ENCODE data around the gene SLC26A4. TPM values are rescaled to one million over a fixed set of nuclear protein-coding genes. Genes with fewer than 3 reads are reported as not detected.

SLC26A4 gene
- total RNA-seq, 1 experiment from 2014 or later = 0.22 TPM

- H3K36me3 Mint-ChIP-seq = no peaks in the 10 kb centered on the region
- no peak for DNase-seq (ENCODE audit: low spot score)
- no peak for ATAC-seq
- POLR2A ChIA-PET = interaction anchor here (0.6 kb wide), 1 partner anchor 17 kb away, joined by 12 read pairs; no protein-coding TSS in a partner anchor
- H3K9me3 Mint-ChIP-seq = no peaks in the 10 kb centered on the region
- H3K27ac Mint-ChIP-seq = no peak overlapping the region
- H3K4me1 Mint-ChIP-seq = peaks cover 50% of the 10 kb centered on the region
- H3K4me3 Mint-ChIP-seq = no peak overlapping the region
- TF ChIP-seq SOX15 (CRISPR knock-in tag; IDR thresholded peaks at IDR 0.05) (no peak), EMX1 (CRISPR knock-in tag; IDR thresholded peaks at IDR 0.05) (no peak), ZNF416 (CRISPR knock-in tag; IDR thresholded peaks at IDR 0.05) (no peak), RORB (CRISPR knock-in tag; IDR thresholded peaks at IDR 0.05) (no peak), ZNF317 (CRISPR knock-in tag; IDR thresholded peaks at IDR 0.05; ENCODE audit: borderline replicate concordance, low read depth) (no peak), ATF3 (CRISPR knock-in tag; conservative IDR thresholded peaks at IDR 0.05) (no peak), PREB (CRISPR knock-in tag; IDR thresholded peaks at IDR 0.05; ENCODE audit: borderline replicate concordance) (no peak), TP53 (CRISPR knock-in tag; IDR thresholded peaks at IDR 0.05) (no peak), ZBTB43 (CRISPR knock-in tag; IDR thresholded peaks at IDR 0.05) (no peak), OVOL2 (CRISPR knock-in tag; IDR thresholded peaks at IDR 0.05; ENCODE audit: borderline replicate concordance) (no peak), ERG (CRISPR knock-in tag; IDR thresholded peaks at IDR 0.05) (no peak)
- no peaks in the 10 kb centered on the region for H3K27me3 Mint-ChIP-seq (ENCODE audit: low read depth)
- CTCF ChIA-PET = no interaction called here
These were observed 31.9 kb downstream of the SLC26A4 start for GRCh38 chr7:107692501-107692900.

GRCh38 chr7:107693396-107693795 lies 32.8 kb downstream of the SLC26A4 start:
- ChIA-PET POLR2A (no interaction called here), CTCF (interaction anchor here (0.6 to 1.2 kb wide), 2 partner anchors 33 to 377 kb away, joined by 3 to 4 read pairs; partner anchors contain the start of gene SLC26A4)
- H3K36me3 Mint-ChIP-seq = no peaks in the 10 kb centered on the region
- H3K27ac Mint-ChIP-seq = no peak overlapping the region
- peak; percentile 43 for ATAC-seq
- no peaks in the 10 kb centered on the region for H3K9me3 Mint-ChIP-seq
- H3K27me3 Mint-ChIP-seq (ENCODE audit: low read depth) = no peaks in the 10 kb centered on the region
- peaks cover 50% of the 10 kb centered on the region for H3K4me1 Mint-ChIP-seq
- H3K4me3 Mint-ChIP-seq = no peak overlapping the region
- DNase-seq (ENCODE audit: low spot score) = no peak
- no peak for TF ChIP-seq ZNF281 (CRISPR knock-in tag; IDR thresholded peaks at IDR 0.05)
- no peak for TF ChIP-seq FOXP1 (CRISPR knock-in tag; IDR thresholded peaks at IDR 0.05; ENCODE audit: borderline replicate concordance)
- no peak for TF ChIP-seq ESRRA (CRISPR knock-in tag; IDR thresholded peaks at IDR 0.05; ENCODE audit: borderline replicate concordance)
- no peak for TF ChIP-seq NFATC4 (CRISPR knock-in tag; IDR thresholded peaks at IDR 0.05)
- no peak for TF ChIP-seq ZMAT4 (CRISPR knock-in tag; IDR thresholded peaks at IDR 0.05)
- TF ChIP-seq ZNF121 (CRISPR knock-in tag; IDR thresholded peaks at IDR 0.05) = no peak
- TF ChIP-seq GRHL2 (CRISPR knock-in tag; IDR thresholded peaks at IDR 0.05; ENCODE audit: insufficient replicate concordance, severe bottlenecking) = no peak
- TF ChIP-seq ZNF532 (CRISPR knock-in tag; IDR thresholded peaks at IDR 0.05; ENCODE audit: borderline replicate concordance) = no peak
- TF ChIP-seq ZSCAN18 (CRISPR knock-in tag; IDR thresholded peaks at IDR 0.05) = no peak
- TF ChIP-seq SP1 (CRISPR knock-in tag; conservative IDR thresholded peaks at IDR 0.05) = no peak
- TF ChIP-seq KAT7 (CRISPR knock-in tag; IDR thresholded peaks at IDR 0.05; ENCODE audit: borderline replicate concordance) = no peak
- no peak for TF ChIP-seq ZNF219 (CRISPR knock-in tag; IDR thresholded peaks at IDR 0.05; ENCODE audit: borderline replicate concordance)
- TF ChIP-seq HMGA2 (CRISPR knock-in tag; IDR thresholded peaks at IDR 0.05) = no peak

Measured in WTC11 (cell line).